ENCODE measurements around the gene PIK3R5. TPM values are rescaled to one million over a fixed set of nuclear protein-coding genes. Genes with fewer than 3 reads are reported as not detected.

Gene PIK3R5
- polyA plus RNA-seq, 1 donor (not counting 4 experiments of a cell fraction or from before 2014, with no cell fraction given) = not detected

- H3K36me3 ChIP-seq (ENCODE audit: control insufficient read depth in 2 of 2, extremely low read depth in 1 of 2, insufficient read depth in 2 of 2, low read length in 2 of 2) = no peaks in the 10 kb centered on the region
- no peaks in the 10 kb centered on the region for H4K20me1 ChIP-seq (ENCODE audit: control insufficient read depth, extremely low read depth, insufficient read depth, low read length)
- FAIRE-seq = no peak
- H3K27ac ChIP-seq (ENCODE audit: control insufficient read depth, insufficient read depth, low read length) = no peak overlapping the region
- dilution Hi-C loops (cut with MboI; ENCODE audit: extremely low pct_ligation_motif_present, low sequenced_read_pairs) = no loop called here
- H3K27me3 ChIP-seq (ENCODE audit: control insufficient read depth, extremely low read depth, insufficient read depth, low read length) = no peaks in the 10 kb centered on the region
- H2AFZ ChIP-seq (ENCODE audit: control insufficient read depth, low read length) = no peak overlapping the region
- no peak overlapping the region for H3K4me3 ChIP-seq (ENCODE audit: control insufficient read depth in 2 of 3, extremely low read depth in 1 of 3, insufficient read depth in 2 of 3, low read depth in 1 of 3, low read length in 3 of 3)
- DNase-seq (ENCODE audit: low read depth, low spot score) = no peak
- H3K9ac ChIP-seq (ENCODE audit: control insufficient read depth, extremely low read depth, insufficient read depth, low read length) = no peak overlapping the region
- H3K4me2 ChIP-seq (ENCODE audit: control insufficient read depth, extremely low read depth, insufficient read depth, low read depth, low read length) = no peak overlapping the region
- H3K79me2 ChIP-seq (ENCODE audit: control insufficient read depth, insufficient read depth, low read length) = no peaks in the 10 kb centered on the region
- TF ChIP-seq EZH2 (IDR thresholded peaks at IDR 0.05; ENCODE audit: low read length) = no peak
- no peak for TF ChIP-seq CTCF (optimal IDR thresholded peaks at IDR 0.05 in 1 of 3, IDR thresholded peaks at IDR 0.05 in 1 of 3, conservative IDR thresholded peaks at IDR 0.05 in 1 of 3; ENCODE audit: extremely low read depth in 1 of 3, insufficient read depth in 2 of 3, low read length in 3 of 3)
- H3K9me3 ChIP-seq (ENCODE audit: control insufficient read depth, low read depth, low read length) = no peaks in the 10 kb centered on the region
- H3K9me1 ChIP-seq (ENCODE audit: control insufficient read depth, extremely low read depth, insufficient read depth, low read length) = no peaks in the 10 kb centered on the region
- peaks cover 14% of the 10 kb centered on the region for H3K4me1 ChIP-seq (ENCODE audit: control insufficient read depth, extremely low read depth, insufficient read depth, low read length)
These were observed 99.7 kb downstream of the PIK3R5 start for GRCh38 chr17:8865811-8866210.

GRCh38 chr17:8865385-8865784 is 100.1 kb downstream of the PIK3R5 start:
- dilution Hi-C loops (cut with MboI; ENCODE audit: extremely low pct_ligation_motif_present, low sequenced_read_pairs) = no loop called here
- FAIRE-seq = no peak

More at GRCh38 chr17:8865385-8865784, 100.1 kb downstream of the PIK3R5 start:
- no peaks in the 10 kb centered on the region for H3K9me1 ChIP-seq (ENCODE audit: control insufficient read depth, extremely low read depth, insufficient read depth, low read length)
- no peak overlapping the region for H3K9ac ChIP-seq (ENCODE audit: control insufficient read depth, extremely low read depth, insufficient read depth, low read length)
- TF ChIP-seq CTCF (optimal IDR thresholded peaks at IDR 0.05 in 1 of 3, IDR thresholded peaks at IDR 0.05 in 1 of 3, conservative IDR thresholded peaks at IDR 0.05 in 1 of 3; ENCODE audit: extremely low read depth in 1 of 3, insufficient read depth in 2 of 3, low read length in 3 of 3) = no peak
- TF ChIP-seq EZH2 (IDR thresholded peaks at IDR 0.05; ENCODE audit: low read length) = no peak
- H3K4me1 ChIP-seq (ENCODE audit: control insufficient read depth, extremely low read depth, insufficient read depth, low read length) = peaks cover 14% of the 10 kb centered on the region
- no peaks in the 10 kb centered on the region for H4K20me1 ChIP-seq (ENCODE audit: control insufficient read depth, extremely low read depth, insufficient read depth, low read length)
- no peaks in the 10 kb centered on the region for H3K36me3 ChIP-seq (ENCODE audit: control insufficient read depth in 2 of 2, extremely low read depth in 1 of 2, insufficient read depth in 2 of 2, low read length in 2 of 2)
- no peak overlapping the region for H3K4me2 ChIP-seq (ENCODE audit: control insufficient read depth, extremely low read depth, insufficient read depth, low read depth, low read length)
- H2AFZ ChIP-seq (ENCODE audit: control insufficient read depth, low read length) = no peak overlapping the region
- no peak overlapping the region for H3K4me3 ChIP-seq (ENCODE audit: control insufficient read depth in 2 of 3, extremely low read depth in 1 of 3, insufficient read depth in 2 of 3, low read depth in 1 of 3, low read length in 3 of 3)
- no peak for DNase-seq (ENCODE audit: low read depth, low spot score)
- H3K79me2 ChIP-seq (ENCODE audit: control insufficient read depth, insufficient read depth, low read length) = no peaks in the 10 kb centered on the region
- H3K27ac ChIP-seq (ENCODE audit: control insufficient read depth, insufficient read depth, low read length) = no peak overlapping the region
- H3K9me3 ChIP-seq (ENCODE audit: control insufficient read depth, low read depth, low read length) = no peaks in the 10 kb centered on the region
- no peaks in the 10 kb centered on the region for H3K27me3 ChIP-seq (ENCODE audit: control insufficient read depth, extremely low read depth, insufficient read depth, low read length)
